Measurements from ENCODE around the gene ECHS1. TPM values are rescaled to one million over a fixed set of nuclear protein-coding genes. Genes with fewer than 3 reads are reported as not detected.

The ECHS1 gene
- total and polyA plus RNA-seq, 8 donors: 71.0 to 87.1 (median 76.7) TPM

- peaks cover 5 to 99% of the 10 kb centered on the region in 2 donors for H3K27me3 ChIP-seq
- H3K9me3 ChIP-seq: no peaks in the 10 kb centered on the region
- ATAC-seq (no peak), DNase-seq (peak in 1 of 4 donors; percentile 52)
- no peaks in the 10 kb centered on the region for H3K4me1 ChIP-seq
- no peak overlapping the region for H3K4me3 ChIP-seq
- TF ChIP-seq, protein P1, sequence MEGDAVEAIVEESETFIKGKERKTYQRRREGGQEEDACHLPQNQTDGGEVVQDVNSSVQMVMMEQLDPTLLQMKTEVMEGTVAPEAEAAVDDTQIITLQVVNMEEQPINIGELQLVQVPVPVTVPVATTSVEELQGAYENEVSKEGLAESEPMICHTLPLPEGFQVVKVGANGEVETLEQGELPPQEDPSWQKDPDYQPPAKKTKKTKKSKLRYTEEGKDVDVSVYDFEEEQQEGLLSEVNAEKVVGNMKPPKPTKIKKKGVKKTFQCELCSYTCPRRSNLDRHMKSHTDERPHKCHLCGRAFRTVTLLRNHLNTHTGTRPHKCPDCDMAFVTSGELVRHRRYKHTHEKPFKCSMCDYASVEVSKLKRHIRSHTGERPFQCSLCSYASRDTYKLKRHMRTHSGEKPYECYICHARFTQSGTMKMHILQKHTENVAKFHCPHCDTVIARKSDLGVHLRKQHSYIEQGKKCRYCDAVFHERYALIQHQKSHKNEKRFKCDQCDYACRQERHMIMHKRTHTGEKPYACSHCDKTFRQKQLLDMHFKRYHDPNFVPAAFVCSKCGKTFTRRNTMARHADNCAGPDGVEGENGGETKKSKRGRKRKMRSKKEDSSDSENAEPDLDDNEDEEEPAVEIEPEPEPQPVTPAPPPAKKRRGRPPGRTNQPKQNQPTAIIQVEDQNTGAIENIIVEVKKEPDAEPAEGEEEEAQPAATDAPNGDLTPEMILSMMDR (IDR thresholded peaks at IDR 0.05): no peak
- intact Hi-C loops (cut with DNase I): no loop called here
- no peak overlapping the region for H3K27ac ChIP-seq
- no peaks in the 10 kb centered on the region for H3K36me3 ChIP-seq
Measured at GRCh38 chr10:133346413-133346812, 26.7 kb downstream of the ECHS1 start.

GRCh38 chr10:133344236-133344635 lies 28.9 kb downstream of the ECHS1 start:
- Histone ChIP-seq H3K36me3 (no peaks in the 10 kb centered on the region), H3K9me3 (no peaks in the 10 kb centered on the region), H3K27me3 (peaks cover 5 to 95% of the 10 kb centered on the region in 2 donors), H3K27ac (no peak overlapping the region), H3K4me1 (no peaks in the 10 kb centered on the region), H3K4me3 (no peak overlapping the region)
- DNase-seq: no peak
- intact Hi-C loops (cut with DNase I): no loop called here
- TF ChIP-seq, protein P1 (IDR thresholded peaks at IDR 0.05): no peak
- no peak for ATAC-seq

- Histone ChIP-seq H3K27me3 (peaks cover 5 to 89% of the 10 kb centered on the region in 2 donors), H3K27ac (no peak overlapping the region), H3K36me3 (no peaks in the 10 kb centered on the region), H3K4me3 (no peak overlapping the region), H3K4me1 (no peaks in the 10 kb centered on the region), H3K9me3 (no peaks in the 10 kb centered on the region)
- no peak for ATAC-seq
- no peak for DNase-seq
- TF ChIP-seq, protein P1 (IDR thresholded peaks at IDR 0.05): no peak
- intact Hi-C loops (cut with DNase I): no loop called here
Measured at GRCh38 chr10:133343558-133343957, 29.6 kb downstream of the ECHS1 start.

DNA sequence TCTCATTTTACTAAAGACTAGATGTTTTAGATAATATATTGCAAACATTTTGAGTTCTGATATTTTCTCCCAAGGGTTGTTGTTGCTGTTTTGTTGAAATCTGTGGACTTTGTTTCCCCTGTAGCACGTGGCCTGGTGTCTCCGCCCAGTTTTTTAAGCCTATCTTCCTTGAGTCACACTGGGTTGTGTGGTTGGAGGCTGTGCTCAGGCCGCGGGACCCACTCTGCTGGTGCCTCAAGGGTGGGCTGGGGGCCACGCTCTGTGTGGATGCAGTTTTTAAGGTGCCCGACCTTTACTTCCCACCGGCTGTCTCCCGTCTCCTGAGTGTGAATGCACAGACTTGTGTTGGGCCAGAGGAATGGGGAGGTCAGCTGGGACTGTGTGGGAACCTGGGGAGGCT lies 30.2 kb downstream of the ECHS1 start:
- intact Hi-C loops (cut with DNase I): no loop called here
- DNase-seq (peak in 1 of 4 donors; percentile 45), ATAC-seq (no peak)
- Histone ChIP-seq H3K36me3 (no peaks in the 10 kb centered on the region), H3K4me1 (no peaks in the 10 kb centered on the region), H3K4me3 (no peak overlapping the region), H3K27me3 (peaks cover 5 to 84% of the 10 kb centered on the region in 2 donors), H3K9me3 (no peaks in the 10 kb centered on the region), H3K27ac (no peak overlapping the region)
- TF ChIP-seq, protein P1 (IDR thresholded peaks at IDR 0.05): no peak

DNA sequence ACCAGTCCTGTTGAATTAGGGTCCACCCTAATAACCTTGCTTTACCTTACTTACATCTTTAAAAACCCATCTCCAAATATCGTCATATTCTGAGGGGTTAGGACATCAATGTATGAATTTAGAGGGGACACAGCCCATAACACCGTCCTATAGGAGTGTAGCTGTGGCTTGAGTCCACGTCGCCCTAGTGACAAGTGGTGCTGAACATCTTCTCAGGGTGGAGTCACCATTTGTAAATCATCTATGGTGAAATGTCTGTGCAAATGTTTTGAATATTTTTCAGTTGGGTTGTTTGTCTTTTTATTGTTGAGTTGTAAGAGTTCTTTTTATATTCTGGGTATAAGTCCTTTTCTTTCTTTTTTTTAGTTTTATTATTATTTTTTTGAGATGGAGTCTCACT lies 31.2 kb downstream of the ECHS1 start:
- DNase-seq: peak in 1 of 4 donors; percentile 6
- intact Hi-C loops (cut with DNase I): no loop called here
- Histone ChIP-seq H3K27me3 (peaks cover 5 to 84% of the 10 kb centered on the region in 2 donors), H3K4me1 (no peaks in the 10 kb centered on the region), H3K27ac (no peak overlapping the region), H3K9me3 (no peaks in the 10 kb centered on the region), H3K36me3 (no peaks in the 10 kb centered on the region), H3K4me3 (no peak overlapping the region)
- no peak for ATAC-seq
- TF ChIP-seq, protein P1 (IDR thresholded peaks at IDR 0.05): no peak
